ENCODE results near the gene BRINP3. TPM values are rescaled to one million over a fixed set of nuclear protein-coding genes. Genes with fewer than 3 reads are reported as not detected.
A peak's percentile ranks its signal among the peaks of the same experiment; 100 is the strongest.
"Not testable (repeated sequence)": the region's sequence is repeated elsewhere in the genome, so short reads cannot be mapped to it uniquely, and the experiment has no call there.

BRINP3 gene
- polyA plus RNA-seq (2014; cell fraction: cytosol; rRNA removed), result not detected in 2 replicates
- not detected in 2 replicates for polyA plus RNA-seq (2014; cell fraction: nucleus; rRNA removed)

DNA sequence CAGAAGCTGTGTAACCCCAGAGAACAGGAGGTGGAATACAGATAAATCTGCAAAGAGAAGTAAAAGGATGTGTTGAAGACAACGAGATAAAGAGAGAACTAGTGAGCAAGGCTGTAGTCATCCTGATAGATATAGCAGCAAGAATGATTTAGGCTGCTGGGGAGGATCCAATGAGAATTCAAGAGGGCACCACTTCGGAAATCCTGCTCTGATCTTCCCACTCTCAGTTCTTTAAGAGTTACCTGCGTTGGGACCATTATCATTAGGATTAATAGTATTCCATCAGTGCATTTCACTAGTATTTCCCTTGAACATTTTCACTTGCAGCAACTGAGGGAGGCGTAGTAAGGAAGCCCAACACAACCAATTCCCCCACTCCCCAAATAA is at the start of gene BRINP3:
TSS of gene BRINP3 (minus strand) at position 103 of the 387 bp plus-strand sequence.
- no peak for DNase-seq (ENCODE audit: low spot score)

DNA sequence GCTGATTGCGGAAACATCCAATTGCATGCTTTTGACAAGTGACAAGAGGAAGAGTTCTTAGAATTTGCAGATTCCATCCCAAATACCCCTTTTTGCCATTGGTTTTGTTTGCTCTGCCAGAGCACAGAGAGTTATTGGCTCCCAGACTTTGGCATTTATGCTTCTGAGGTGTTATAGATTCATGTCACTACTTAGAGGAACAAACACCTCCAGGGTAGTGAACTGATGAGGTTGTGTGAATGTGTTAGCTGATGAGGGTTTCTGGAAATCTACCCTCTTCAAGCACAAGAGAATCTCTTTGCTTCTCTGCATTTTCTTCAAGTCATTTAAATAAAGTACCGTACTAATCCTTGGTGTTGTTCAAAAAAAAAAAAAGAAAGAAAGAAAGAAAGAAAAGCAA is 33.9 kb upstream of the BRINP3 start:
- no peak for DNase-seq (ENCODE audit: low spot score)

DNA sequence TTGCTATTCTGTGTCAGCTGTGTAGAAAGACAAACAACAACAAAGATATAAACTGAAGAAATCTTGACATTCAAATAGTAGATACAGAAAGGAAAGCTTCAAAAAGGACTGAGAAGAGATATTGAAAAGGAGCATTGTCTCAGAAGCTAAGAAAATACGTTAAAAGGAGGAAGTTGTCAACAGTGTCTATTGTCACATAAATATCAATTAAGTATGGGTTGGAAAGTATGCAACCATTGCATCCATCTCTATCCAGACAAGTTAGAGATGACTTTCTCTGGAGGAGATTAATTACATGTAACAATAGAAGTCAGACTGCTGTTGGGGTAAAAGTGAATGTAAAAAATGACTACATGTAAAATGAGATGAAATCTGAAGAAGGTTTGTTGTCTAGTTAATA is 29.7 kb upstream of the BRINP3 start:
- DNase-seq (ENCODE audit: low spot score), result no peak

DNA sequence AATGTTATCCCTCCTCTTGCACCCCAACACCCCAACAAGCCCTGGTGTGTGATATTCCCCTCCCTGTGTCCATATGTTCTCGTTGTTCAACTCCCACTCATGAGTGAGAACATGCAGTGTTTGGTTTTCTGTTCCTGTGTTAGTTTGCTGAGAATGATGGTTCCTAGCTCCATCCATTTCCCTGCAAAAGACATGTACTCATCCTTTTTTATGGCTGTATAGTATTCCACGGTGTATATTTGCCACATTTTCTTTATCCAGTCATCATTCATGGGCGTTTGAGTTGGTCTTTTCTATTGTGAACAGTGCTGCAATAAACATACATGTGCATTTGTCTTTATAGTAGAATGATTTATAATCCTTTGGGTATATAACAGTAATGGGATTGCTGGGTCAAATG is 26.9 kb upstream of the BRINP3 start:
- DNase-seq (ENCODE audit: low spot score), result not testable (repeated sequence)

DNA sequence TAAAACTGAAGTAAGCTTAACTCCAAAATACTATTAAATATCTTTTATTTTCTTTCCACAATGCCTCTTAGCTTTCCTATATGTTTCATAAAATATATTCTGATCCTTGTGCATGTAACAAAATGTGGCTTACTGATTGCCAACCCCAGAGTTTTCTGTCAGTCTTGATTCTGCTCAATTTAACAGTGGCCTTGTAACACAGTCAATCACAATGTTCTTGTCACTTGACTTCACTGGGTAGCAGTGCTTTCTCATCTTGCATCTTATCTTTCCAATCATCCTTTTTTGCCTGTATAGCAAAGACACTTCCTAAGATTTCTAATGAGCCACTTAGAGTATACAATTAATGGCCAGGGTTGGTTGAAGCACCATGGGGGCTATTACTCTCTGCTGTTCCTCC is 19.9 kb upstream of the BRINP3 start:
- DNase-seq (ENCODE audit: low spot score), result no peak

DNA sequence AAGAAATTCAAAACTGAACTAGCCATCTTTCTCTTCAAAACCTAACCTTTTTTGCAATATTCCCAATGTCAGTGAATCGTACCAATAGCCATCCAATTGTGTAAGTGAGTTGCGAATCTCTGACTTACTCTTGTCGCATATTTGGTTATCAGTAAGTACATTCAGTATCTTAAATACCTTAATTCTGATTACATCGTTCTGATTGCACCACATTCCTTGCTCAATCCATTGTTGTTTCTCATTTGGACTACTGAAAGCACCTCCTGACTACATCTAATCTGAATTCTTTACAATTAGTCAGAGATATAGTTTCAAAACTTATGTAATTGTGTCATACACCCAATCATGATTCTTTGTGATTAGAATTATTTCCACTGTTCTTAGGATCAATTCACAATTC is 16.8 kb upstream of the BRINP3 start:
- DNase-seq (ENCODE audit: low spot score), result no peak

DNA sequence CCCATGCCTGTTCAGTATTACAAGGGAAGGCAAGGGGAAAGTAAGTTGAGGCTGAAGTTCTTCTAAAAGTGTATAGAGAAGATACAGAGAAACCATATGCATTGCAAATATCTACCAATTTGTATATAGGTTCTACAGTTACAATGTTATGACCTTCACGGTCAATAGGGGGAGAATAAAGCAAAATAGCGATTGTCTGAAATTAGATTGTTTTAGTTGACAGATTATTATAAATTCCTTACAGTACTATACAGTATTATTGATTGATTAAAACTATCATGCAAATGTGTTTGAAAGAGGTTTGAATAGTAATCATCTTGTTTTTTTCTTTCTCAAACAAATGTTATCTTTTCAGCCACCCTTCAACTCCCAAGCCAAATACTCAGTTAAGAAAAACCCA is 13.7 kb upstream of the BRINP3 start:
- no peak for DNase-seq (ENCODE audit: low spot score)

DNA sequence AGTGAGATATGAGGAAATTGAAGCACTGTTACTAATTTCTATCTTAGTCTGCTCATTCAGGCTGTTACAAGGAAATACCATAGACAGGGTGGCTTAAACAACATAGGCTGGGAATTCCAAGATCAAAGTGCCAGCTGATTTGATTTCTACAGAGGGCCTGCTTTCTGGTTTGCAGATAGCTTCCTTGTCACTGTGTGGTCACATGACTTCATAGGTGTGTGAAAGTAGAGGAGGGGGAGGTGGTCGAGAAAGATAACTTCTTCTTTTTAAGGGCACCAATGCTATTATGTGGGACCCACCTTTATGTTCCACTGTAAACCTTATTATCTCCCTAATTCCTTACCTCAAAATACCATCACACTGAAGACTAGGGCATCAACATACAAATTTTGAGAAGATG is 6.4 kb upstream of the BRINP3 start:
- no peak for DNase-seq (ENCODE audit: low spot score)

DNA sequence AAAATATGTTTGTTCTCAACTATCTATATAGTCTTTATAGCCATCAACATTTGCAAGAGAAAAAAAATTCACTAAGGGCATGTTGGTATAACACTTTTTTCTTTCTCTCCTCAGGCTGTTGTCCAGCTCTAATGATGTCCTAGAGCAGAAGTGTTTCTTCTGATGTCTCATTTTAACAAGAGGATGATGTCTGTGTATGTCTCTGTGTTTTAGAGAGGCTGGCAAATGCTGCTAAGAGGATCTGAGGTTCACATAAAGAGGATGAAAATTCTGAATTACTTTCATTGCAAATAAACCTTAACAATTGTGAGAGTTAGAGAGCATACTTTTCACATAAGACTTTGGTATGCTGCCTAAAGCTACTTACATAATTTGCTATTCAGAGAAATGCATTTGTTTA is 2.6 kb upstream of the BRINP3 start:
- no peak for DNase-seq (ENCODE audit: low spot score)

DNA sequence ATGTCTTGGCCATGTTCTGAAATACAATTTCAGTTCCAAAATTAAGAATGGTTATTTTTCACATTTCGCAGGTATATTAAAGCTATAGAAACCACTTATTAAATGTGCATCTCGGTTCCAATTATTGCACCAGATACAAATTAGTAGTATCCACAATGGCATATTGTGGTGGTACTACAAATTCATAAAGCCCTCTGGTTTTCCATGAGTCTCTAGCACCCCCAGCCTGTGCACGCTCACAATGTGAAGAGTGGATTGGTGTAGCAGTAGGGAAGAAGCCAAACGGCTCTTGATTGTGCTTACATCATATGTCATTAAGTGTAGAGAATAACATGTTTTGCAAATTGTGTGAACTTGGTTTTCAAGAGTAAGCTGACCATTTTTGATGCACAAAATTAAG is 1.9 kb upstream of the BRINP3 start:
- peak; percentile 44 for DNase-seq (ENCODE audit: low spot score)

DNA sequence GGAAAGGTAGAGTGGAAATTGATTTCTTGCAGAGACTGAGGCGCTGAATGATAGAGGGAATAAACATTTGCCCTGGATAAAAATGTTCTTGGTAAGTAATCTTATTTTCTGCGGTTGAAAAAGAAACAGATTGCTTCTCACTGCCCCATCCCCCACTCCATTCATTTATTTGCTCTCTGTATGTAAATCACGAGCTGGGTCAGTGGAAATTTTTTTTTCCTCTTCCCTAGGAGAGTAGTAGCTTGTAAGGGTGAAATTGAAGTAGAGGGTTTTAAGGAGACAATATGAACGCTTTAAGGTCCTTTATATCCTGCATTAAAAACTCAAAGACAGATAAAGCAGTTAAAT is 1.4 kb upstream of the BRINP3 start:
- DNase-seq (ENCODE audit: low spot score), result no peak

DNA sequence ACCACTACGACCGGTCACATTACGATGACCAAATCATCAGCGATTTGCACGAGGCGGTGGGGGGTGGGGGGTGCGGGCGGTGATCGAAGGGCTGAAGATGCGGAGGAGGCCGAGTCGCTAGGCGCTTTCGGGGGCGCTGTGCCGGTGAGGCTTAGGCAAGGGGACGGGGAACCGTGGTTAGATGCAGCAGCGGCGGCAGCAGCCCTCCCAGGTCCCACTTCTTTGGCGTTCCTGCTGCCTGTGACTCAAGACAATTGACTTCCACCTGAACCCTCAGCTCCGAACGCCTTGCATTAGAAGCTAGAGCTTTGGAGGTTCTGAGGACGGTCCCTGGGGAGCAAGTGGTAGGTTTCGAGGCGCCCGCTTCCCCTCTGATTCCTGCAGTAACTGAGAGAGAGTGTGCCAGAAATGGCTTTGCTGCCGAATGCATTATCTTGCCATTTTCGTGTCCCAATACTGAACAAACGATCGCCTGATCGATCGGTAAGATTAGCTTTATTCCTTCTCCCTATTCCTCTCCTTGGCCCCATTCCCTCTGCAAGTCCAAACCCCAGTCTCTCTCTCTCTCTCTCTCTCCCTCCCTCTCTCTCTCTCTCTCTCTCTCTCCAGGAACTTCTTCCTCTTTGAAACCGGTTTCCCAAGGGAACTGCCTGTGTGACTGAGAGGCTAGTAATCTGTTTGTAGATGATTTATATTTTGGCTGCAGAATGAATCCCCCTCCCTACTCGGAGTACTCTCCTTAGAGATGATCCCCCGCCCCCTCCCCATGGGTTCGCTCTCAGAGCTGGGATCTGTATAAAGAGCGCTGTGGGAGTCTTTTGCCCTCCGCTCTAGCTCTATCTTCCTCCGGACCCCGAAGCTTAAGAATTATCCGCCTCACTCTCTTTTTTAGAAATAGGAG is 735 bp upstream of the BRINP3 start:
- peak; percentile 69 for DNase-seq (ENCODE audit: low spot score)

DNA sequence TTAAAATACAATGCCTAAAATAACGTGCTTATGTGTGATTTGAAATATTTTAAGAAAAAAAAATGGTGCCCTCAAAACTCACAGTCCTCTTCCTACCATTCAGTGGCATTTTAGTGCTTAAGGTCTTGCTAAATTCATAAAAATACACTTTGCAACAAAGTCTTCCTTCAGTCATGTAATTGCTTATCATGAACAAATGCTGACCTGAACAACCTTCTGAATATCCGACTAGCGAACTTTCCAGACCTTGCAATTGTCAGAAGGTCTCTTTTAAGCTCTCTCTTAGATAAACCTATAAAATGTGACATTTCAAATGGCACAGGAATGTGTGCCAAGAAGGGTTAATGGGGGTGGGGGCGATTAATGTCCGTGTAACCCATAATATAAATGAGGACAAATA is 858 bp downstream of the BRINP3 start:
- no peak for DNase-seq (ENCODE audit: low spot score)

DNA sequence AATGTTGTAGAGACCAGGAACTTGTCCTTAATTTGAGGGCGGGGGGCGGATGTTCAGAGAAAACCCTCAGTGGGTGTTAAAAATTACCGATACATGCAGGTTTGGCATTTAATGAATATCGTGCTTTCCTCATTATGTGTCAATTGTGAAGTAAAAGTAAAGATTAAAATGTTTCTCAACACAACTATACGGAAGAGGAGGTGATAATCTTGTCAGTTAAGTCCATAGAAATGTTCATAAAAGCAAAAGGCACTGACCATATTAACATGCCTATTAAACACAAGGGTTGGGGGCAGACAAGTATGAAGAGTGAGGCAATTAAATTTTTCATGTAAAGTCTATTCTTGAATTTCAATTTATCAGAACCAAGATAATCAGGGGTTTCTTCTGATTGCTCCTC is 1.3 kb downstream of the BRINP3 start:
- DNase-seq (ENCODE audit: low spot score), result no peak

DNA sequence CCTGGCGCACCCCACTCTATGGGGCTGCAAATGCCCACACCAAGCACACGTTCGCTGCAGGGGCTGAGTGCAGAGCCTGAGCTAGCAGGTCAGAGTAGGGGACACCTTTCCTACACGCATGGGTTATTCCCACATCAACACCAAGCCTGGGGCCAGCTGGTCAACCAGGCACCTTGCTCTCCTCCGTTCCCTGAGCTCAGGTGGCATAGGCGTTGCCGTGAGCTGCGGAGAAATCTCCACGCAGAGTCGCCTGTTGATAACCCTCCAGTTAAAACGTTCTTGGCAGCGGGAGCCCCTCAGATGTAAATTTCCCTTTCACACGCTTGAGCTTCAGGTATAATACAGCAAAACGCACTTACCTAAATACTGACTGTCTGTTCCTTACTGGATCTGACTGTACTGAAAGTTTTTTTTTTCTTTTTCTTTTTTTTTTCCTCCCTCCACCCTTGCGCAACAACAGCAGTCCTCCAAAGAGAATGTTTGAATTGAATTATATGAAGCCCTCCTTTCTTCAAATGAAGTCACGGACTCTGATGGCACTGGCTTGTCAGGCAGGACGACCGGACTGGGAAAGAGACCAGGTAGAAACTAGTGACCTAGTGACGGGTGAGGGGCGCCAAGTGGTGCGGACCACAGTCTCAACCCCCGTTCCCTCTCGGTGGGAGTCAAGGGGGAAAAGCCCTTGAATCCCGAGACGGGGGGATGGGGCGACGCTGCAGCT is 2.1 kb downstream of the BRINP3 start:
- DNase-seq (ENCODE audit: low spot score), result no peak

DNA sequence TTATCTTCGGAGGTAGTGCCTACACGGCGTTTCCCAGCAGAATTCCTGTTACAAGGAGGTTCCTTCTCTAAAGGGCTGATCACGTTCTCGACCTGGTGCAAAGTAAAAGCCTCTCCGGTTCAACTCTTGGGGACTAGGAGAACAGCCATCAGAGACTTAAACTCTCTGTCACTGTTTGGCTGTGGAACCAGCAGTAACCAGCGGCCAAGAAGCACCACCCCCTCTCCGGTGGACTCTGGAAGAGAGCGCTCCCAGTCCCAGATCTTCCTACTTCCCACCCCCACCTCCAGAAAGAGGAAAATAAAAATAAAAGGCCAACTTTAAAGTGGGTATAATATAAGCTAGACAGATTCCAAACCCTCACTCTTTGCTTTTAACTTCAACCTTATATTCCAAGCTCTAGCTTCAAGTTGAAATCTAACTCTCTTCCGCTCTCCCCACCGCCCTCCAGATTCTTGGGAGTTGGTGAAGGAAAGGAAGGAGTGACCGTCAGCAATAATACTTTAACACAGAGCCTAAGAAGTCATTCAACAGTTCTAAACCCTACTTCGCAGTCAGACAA is 2.9 kb downstream of the BRINP3 start:
- DNase-seq (ENCODE audit: low spot score), result no peak

DNA sequence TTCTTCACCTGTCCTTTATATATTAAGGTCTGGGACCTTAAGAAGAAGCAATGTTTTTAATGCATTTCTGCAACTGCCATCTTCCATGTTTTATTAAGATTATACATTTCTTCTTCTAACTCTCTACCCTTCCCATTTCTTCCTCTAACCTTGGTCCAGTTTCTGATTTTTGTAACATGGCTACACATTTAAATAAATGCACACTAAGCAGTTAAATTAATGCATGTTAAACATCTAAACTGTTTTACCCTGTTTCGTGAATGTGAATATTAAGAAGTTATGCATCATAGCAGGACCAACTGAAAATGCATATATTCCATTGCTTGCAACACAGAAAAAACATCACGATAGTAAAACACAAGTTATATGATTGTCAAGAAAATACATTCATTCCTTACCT is 3.7 kb downstream of the BRINP3 start:
- no peak for DNase-seq (ENCODE audit: low spot score)

DNA sequence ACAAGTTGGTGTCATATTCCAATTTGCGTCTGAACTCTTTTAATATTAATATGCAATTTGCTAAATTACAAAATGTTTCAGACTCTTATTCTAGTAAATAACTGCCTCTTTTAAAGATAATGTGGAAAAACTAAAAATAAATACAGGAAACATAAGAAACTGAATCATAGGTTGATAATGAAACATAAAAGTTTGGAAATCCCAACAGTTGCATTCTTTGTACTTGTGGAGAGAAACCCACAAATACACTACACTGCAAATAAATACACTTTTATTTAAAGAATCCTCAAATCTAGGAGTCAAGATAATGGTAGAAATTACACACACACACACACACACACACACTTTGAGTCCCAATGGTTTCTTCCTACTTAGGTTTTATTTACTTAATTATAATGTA is 5.2 kb downstream of the BRINP3 start:
- no peak for DNase-seq (ENCODE audit: low spot score)

DNA sequence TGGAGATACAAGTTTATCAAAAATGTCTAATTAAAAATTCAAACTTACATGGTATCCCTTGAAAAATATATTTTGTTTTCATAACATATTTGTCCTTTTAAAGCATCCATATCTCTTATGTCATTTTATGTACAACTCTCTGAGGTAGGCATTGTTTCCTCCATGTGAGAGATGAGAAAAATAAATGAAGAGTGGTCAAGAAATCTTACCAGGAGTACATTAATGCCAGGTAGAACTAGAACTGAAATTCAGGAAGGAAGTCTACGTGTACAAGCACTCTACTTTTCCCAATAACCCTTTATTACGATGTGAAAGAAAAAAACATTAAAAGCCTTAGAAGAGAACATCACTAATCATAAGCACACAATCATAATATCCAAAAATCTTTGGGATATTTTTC is 5.6 kb downstream of the BRINP3 start:
- no peak for DNase-seq (ENCODE audit: low spot score)

DNA sequence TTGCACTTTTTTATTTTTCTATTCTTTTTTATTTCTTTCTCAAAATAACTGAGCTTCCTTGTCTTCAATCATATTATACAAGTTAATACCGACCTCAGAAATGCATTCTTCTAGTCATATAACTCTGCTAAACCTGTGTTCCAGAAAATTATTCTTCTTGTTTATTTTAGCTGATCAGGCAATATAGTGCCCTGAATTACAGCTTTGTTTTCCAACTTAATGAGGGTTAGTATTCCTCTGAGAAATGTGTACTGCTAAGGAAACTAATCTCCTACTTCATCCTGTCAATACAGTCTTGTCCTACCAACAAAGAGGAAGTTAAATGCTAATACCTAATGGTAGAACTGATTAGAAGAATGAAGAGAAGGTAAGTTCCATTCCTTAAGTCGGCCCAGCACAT is 13.0 kb downstream of the BRINP3 start:
- no peak for DNase-seq (ENCODE audit: low spot score)

DNA sequence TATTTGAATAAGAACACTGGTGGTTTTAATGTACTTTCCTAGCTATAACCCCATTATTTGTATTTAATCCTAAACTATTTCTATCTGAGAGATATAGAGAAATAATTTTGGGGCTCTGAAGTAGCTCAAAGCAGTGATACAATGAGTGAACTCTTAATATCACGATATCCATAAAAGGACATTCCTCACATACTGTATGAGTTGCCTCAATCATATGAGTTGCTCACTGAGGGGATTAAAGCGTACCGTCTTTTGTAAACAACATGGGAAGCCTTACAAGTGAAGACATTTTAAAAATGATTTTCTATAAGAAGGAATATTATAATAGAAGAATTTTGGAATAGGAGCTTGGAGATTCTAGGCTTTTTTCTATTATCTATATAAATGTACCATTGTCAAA is 21.5 kb downstream of the BRINP3 start:
- DNase-seq (ENCODE audit: low spot score), result no peak

DNA sequence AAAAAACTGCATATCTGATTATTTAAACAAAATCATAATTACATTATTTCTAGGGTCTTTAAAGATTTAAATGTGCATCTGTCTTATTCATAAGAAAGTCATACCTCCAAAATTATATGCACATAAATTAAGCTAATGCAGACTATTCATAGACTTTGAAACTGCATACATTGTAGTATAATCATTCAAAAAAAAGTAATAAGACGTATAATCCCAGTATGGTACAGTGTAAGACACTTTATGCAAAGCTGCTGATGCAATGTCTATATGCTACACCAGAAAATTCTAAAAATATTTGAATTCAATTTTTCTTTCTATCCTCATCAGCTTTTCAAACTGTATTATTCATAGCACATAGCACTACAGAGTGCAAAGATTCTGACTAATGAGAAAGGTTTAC is 22.0 kb downstream of the BRINP3 start:
- no peak for DNase-seq (ENCODE audit: low spot score)

DNA sequence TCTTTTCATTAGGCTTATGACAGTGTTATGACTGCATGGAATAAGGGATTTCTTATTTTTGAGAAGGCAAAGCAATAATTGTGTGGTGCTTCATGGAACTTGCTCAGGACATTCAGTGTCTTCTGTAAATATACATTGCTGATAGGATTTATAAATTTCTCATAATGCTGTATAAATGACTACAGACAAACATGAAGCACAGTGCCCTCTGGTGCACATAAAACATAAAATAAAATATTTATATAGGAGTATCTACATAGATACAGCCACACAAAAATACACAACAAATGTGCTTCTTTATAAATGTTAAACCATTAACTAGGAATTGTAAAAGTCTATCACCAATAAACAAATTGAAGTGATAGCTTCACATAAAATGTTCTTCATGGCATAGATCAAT is 24.1 kb downstream of the BRINP3 start:
- DNase-seq (ENCODE audit: low spot score), result no peak

All from SK-N-DZ (cell line).